Peyer's patch (tissue), 4 donors: ENCODE measurements around the gene PCSK5. TPM values are rescaled to one million over a fixed set of nuclear protein-coding genes. Genes with fewer than 3 reads are reported as not detected.
"Not testable (repeated sequence)": the region's sequence is repeated elsewhere in the genome, so short reads cannot be mapped to it uniquely, and the experiment has no call there.

Experiments used
- DNase-seq, 3 donors: peaks; one replicate each; pipeline ENCODE4 v3.0.0-alpha.2; 2017 to 2019
- H3K27ac ChIP-seq, 4 donors: fragments of 200-600 bp; sonication (generic); one replicate each; pipeline ENCODE4 v1.5.1; 2016 to 2019
- H3K27me3 ChIP-seq, 2 donors: fragments of 200-600 bp; sonication (generic); one replicate each; pipeline ENCODE4 v1.5.1; 2019
- H3K36me3 ChIP-seq, 3 donors: fragments of 200-600 bp; sonication (generic); one replicate each; pipeline ENCODE4 v1.5.1; 2016 to 2019
- H3K4me1 ChIP-seq, 4 donors: fragments of 200-600 bp; sonication (generic); one replicate each; pipeline ENCODE4 v1.5.1; 2016 to 2019
- H3K4me3 ChIP-seq, 4 donors: fragments of 200-600 bp; sonication (generic); 1 replicate in 3 of 4; 2 replicates in 1 of 4; pipeline ENCODE4 v1.5.1; 2016 to 2019; ENCODE audit warnings: mild to moderate bottlenecking in 1 of 4
- H3K9me3 ChIP-seq, 4 donors: fragments of 200-600 bp; sonication (generic); one replicate each; pipeline ENCODE4 v1.5.1; 2016 to 2019; ENCODE audit warnings: mild to moderate bottlenecking in 1 of 4
- CTCF ChIP-seq, 6 experiments: fragments of 450-650 bp in 4 of 6; fragments of 200-600 bp in 2 of 6; sonication (generic) in 1 of 6; IDR thresholded peaks; one replicate each; pipeline ENCODE4 v1.5.1; 2017 to 2019; ENCODE audit warnings: antibody characterized with exemption in 6 of 6, mild to moderate bottlenecking in 3 of 6, moderate library complexity in 1 of 6
- POLR2A ChIP-seq, 2 donors: fragments of 450-650 bp; IDR thresholded peaks; one replicate each; pipeline ENCODE4 v1.5.1; 2017; ENCODE audit warnings: antibody characterized with exemption in 2 of 2, mild to moderate bottlenecking in 2 of 2, moderate library complexity in 2 of 2
- total RNA-seq, 4 donors: library from RNA; depleted of rRNA; stranded (reverse); fragments of >200 nt; gene quantifications; one replicate each; pipeline ENCODE4 v1.1.0, GENCODE V29; 2016

The PCSK5 gene
- total RNA-seq, 4 donors from 2014 or later = 77.6 to 488 (median 411) TPM

- Histone ChIP-seq H3K4me1 (peaks cover 0 to 19% (median 0%) of the 10 kb centered on the region in 4 donors), H3K4me3 (no peak overlapping the region), H3K9me3 (no peaks in the 10 kb centered on the region), H3K27ac (peak overlapping the region in 1 of 4 donors; percentile 47), H3K36me3 (peaks cover 0 to 17% (median 0%) of the 10 kb centered on the region in 3 donors), H3K27me3 (no peaks in the 10 kb centered on the region)
- peak in 2 of 3 donors; percentile 55 to 84 for DNase-seq
- TF ChIP-seq CTCF (IDR thresholded peaks at IDR 0.05) = no peak
- TF ChIP-seq POLR2A (IDR thresholded peaks at IDR 0.05) = no peak
These were observed 158.9 kb downstream of the PCSK5 start for GRCh38 chr9:76049341-76049740.

GRCh38 chr9:76067696-76068095, 177.2 kb downstream of the PCSK5 start:
- H3K27ac ChIP-seq = no peak overlapping the region
- H3K36me3 ChIP-seq = peaks cover 0 to 19% (median 0%) of the 10 kb centered on the region in 3 donors
- TF ChIP-seq POLR2A (IDR thresholded peaks at IDR 0.05) (no peak), CTCF (IDR thresholded peaks at IDR 0.05) (no peak)
- no peaks in the 10 kb centered on the region for H3K27me3 ChIP-seq
- no peaks in the 10 kb centered on the region for H3K9me3 ChIP-seq
- no peak overlapping the region for H3K4me3 ChIP-seq
- DNase-seq = no peak
- H3K4me1 ChIP-seq = no peaks in the 10 kb centered on the region

- no peak for DNase-seq
- Histone ChIP-seq H3K27ac (no peak overlapping the region), H3K27me3 (no peaks in the 10 kb centered on the region), H3K9me3 (no peaks in the 10 kb centered on the region), H3K36me3 (peaks cover 0 to 40% (median 0%) of the 10 kb centered on the region in 3 donors), H3K4me3 (no peak overlapping the region), H3K4me1 (no peaks in the 10 kb centered on the region)
- TF ChIP-seq CTCF (IDR thresholded peaks at IDR 0.05) (no peak), POLR2A (IDR thresholded peaks at IDR 0.05) (no peak)
These were observed 187.1 kb downstream of the PCSK5 start for GRCh38 chr9:76077537-76077936.

- not testable (repeated sequence) for H3K4me3 ChIP-seq, H3K27me3 ChIP-seq, H3K9me3 ChIP-seq, H3K27ac ChIP-seq, H3K4me1 ChIP-seq, DNase-seq
- H3K36me3 ChIP-seq = peaks cover 0 to 38% (median 0%) of the 10 kb centered on the region in 3 donors
These were observed 190.8 kb downstream of the PCSK5 start for GRCh38 chr9:76081281-76081680.

- H3K27ac ChIP-seq = no peak overlapping the region
- H3K4me1 ChIP-seq = no peaks in the 10 kb centered on the region
- no peak for DNase-seq
- no peaks in the 10 kb centered on the region for H3K9me3 ChIP-seq
- TF ChIP-seq POLR2A (IDR thresholded peaks at IDR 0.05) (no peak), CTCF (IDR thresholded peaks at IDR 0.05) (no peak)
- H3K27me3 ChIP-seq = no peaks in the 10 kb centered on the region
- H3K4me3 ChIP-seq = no peak overlapping the region
- peaks cover 0 to 32% (median 0%) of the 10 kb centered on the region in 3 donors for H3K36me3 ChIP-seq
These were observed 191.6 kb downstream of the PCSK5 start for GRCh38 chr9:76082057-76082456.

- no peaks in the 10 kb centered on the region for H3K4me1 ChIP-seq
- no peak overlapping the region for H3K4me3 ChIP-seq
- DNase-seq = no peak
- H3K27me3 ChIP-seq = no peaks in the 10 kb centered on the region
- no peak for TF ChIP-seq CTCF (IDR thresholded peaks at IDR 0.05)
- no peak for TF ChIP-seq POLR2A (IDR thresholded peaks at IDR 0.05)
- H3K27ac ChIP-seq = no peak overlapping the region
- no peaks in the 10 kb centered on the region for H3K9me3 ChIP-seq
- H3K36me3 ChIP-seq = peaks cover 0 to 34% (median 0%) of the 10 kb centered on the region in 3 donors
These were observed 195.1 kb downstream of the PCSK5 start for GRCh38 chr9:76085596-76085995.
